HG02610 (cell line): Measurements from ENCODE around the gene SIM2.

Experiments
- ATAC-seq: cut with Tn5 transposase; IDR thresholded peaks from one replicate; pipeline ENCODE4 v1.9.1; 2021; ENCODE audit warnings: mild to moderate bottlenecking, moderate library complexity; ENCODE audit not compliant: unreplicated experiment

The SIM2 gene

DNA sequence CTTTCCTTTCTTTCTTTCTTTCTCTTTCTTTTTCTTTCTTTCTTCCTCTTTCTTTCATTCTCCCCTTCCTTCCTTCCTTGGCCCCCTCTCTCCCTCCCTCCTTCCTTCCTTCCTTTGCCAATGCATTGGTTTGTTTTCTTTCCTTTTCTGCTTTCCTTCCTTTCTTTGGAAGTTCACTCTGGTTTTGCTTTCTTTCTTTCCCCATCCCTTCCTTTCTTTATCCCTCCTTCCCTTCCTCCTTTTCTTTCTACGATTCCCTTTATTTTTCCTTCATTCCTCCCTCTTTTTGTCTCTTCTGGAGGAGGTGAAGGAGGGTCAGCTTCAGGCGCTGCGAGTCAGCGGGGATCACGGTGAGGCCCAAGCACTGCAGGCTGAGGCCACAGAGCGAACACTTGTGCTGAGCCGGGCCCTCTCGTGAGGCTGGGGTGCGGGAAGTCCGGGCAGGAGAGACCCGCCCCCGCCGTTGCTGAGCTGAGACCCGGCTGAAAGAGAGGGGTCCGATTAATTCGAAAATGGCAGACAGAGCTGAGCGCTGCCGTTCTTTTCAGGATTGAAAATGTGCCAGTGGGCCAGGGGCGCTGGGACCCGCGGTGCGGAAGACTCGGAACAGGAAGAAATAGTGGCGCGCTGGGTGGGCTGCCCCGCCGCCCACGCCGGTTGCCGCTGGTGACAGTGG, 1.5 kb downstream of the SIM2 start:
- no peak for ATAC-seq

DNA sequence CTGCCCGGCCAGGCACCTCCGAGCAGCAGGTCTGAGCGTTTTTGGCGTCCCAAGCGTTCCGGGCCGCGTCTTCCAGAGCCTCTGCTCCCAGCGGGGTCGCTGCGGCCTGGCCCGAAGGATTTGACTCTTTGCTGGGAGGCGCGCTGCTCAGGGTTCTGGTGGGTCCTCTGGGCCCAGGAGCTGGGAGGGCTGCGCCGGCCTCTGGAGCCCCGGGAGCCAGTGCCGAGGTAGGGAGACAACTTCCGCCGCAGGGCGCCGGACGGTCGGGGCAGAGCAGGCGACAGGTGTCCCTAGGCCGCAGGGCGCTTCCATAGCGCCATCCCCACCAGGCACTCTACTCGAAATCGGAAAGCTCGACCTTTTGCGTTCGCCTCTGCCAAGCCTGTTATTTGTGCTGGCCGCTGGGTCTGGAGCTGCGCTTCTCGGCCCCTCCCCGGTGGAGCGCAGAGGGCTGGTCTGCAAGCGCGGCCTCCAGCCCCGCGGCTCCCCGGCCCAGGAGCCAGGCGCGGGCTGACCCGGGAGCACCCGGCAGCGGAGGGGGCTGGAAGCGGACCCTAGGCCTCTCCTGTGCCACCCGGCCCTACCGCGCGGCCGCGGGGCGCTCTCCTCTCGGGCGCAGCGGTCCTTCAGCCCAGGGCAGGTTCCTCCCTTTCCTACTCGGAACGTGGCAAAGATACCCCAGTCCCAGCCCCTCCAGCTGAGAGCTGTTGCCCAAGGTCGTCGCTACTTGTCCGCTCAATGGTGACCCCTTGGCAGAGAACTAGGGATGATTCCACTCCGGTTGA, 2.2 kb downstream of the SIM2 start:
- ATAC-seq, result no peak

DNA sequence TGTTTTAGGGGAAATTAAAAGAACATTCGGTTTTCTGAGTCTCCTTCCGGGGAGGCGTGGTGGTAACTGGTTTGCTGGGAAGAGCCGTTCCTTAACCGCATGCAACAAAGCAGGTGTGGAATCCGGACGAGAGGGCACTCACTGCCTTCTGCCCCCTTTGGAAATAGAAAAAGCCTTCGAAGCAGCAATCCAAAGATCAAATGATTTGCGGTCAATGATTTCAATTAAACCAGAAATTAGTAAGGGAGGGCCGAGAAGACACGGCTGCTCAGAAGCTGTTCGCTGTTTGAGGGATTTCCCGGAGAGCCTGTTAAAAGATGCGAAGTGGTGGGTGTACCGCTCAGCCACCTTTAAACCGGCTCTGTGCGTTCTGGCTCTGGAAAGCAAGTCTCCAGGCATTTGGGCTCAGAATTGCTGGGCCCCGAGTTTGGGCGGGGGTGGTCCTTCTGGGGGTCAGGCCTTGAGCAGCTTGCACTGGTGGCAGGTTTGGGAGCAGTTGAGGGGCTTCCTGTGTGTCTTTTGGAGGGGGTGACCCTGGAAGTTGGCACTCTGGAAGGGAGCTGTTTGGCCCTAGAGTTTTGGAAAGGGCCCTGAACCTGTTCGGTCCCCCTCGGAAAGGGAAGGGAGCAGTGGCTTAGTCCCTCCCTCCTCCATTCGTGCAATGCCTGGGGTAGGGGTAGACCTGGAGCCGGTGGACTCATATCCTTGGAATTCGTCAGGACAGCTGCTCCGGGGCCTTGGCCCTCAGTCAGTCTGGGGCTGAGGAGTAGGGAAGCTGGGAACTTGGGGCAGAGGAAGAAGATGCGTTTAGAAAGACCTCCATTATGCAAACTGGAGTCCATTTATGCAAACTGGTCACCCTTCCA, 3.1 kb downstream of the SIM2 start:
- no peak for ATAC-seq

DNA sequence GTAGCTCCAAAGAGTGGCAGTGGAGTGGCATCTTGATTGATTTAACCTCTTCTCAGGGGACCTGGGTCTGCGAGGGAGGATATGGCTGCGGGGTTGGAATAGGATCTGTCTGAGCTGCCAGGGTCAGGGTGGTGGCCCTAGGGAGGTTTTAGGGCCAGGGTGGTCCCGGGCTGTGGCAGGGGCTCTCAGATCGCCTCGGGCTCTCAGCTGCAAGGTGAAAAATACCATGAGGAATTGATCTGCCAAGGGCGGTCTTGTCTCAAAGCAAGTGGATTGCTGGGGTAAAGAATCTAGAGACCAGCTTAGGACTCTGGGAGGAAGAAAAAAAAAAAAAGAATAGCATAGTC, 3.7 kb downstream of the SIM2 start:
- no peak for ATAC-seq

DNA sequence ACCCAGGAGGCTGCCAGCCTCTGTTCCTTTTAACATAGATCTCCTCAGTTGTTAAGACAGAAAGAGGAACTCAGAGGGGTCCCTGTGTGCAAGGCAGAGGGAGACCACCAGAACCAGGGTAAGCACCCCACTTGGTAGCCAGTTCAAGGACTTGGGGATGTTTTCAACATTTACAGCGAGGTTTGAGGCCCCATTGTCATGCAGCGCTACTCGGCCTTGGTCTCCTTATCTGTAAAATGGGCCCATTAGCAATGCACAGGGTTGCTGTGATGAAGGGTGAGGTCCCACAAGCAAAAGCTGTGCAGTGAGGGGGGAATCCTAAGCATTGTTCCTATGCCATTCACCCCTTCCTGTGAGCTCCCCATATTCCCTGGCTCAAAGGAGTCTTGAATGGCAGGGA, 4.2 kb downstream of the SIM2 start:
- ATAC-seq, result no peak

DNA sequence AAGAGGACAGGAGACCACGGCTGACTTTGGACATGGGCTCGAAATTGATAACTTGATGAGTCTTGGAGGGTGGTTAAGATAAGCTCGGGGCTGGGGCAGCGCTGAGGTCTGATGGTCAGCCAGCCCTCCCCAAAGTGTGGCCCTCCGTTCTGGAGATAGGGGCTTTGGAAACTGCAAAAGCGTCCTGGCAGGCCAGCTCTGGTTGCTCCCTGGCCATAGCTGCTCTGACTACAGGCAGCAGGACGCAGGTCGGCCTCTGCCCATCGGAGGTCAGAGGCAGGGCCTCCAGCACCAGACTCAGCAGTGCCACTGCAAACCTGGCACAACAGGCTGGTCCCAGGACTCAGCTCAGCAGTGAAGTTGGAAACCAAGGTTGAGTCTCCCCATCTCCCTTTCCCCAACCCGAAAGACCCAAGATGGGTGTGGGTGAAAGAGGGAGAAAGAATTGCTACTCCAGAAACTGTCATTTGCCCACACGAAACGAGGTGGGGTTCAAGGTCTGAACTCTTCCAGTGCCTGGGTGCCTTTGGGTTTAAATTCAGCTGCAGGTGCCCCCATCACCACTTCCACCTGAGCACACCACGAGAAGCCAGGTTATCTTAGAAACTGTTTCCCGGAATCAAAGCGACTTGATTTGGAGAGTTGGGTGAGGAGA, 4.8 kb downstream of the SIM2 start:
- ATAC-seq, result no peak

DNA sequence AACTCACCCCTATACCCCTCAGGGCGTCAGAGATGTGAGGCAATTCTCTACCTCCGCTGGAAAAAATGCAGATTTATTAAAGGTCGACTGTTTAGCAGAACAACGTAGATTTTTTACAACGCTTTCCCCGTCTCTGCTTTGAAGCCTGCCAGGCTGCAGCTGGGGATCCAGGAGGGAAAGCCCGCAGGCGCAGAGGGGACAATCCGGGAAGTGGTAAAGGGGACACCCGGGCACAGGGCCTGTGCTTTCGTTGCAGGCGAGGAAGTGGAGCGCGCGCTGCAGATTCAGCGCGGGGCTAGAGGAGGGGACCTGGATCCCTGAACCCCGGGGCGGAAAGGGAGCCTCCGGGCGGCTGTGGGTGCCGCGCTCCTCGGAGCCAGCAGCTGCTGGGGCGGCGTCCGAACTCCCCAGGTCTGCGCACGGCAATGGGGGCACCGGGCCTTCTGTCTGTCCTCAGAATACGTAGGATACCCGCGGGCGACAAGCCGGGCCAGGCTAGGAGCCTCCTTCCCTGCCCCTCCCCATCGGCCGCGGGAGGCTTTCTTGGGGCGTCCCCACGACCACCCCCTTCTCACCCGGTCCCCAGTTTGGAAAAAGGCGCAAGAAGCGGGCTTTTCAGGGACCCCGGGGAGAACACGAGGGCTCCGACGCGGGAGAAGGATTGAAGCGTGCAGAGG, 5.5 kb downstream of the SIM2 start:
- ATAC-seq, result no peak

DNA sequence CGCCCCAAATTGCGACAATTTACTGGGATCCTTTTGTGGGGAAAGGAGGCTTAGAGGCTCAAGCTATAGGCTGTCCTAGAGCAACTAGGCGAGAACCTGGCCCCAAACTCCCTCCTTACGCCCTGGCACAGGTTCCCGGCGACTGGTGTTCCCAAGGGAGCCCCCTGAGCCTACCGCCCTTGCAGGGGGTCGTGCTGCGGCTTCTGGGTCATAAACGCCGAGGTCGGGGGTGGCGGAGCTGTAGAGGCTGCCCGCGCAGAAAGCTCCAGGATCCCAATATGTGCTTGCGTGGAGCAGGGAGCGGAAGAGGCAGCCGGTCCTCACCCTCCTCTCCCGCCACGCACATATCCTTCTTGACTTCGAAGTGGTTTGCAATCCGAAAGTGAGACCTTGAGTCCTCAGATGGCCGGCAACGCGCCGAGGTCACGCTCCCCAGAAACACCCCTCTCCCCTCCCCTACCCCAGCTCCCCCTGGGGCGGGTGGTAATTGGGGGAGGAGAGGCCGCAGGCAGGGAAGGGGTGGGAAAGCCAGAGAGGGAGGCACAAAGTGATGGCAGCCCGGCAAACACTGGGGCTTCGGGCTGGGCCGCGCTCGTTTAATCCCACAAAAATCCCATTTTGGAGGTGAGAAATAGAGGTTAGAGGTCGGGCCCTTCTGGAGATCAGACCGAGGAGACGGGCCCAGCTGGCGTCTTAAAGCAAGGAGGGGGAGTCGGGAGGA, 6.2 kb downstream of the SIM2 start:
- ATAC-seq, result no peak

DNA sequence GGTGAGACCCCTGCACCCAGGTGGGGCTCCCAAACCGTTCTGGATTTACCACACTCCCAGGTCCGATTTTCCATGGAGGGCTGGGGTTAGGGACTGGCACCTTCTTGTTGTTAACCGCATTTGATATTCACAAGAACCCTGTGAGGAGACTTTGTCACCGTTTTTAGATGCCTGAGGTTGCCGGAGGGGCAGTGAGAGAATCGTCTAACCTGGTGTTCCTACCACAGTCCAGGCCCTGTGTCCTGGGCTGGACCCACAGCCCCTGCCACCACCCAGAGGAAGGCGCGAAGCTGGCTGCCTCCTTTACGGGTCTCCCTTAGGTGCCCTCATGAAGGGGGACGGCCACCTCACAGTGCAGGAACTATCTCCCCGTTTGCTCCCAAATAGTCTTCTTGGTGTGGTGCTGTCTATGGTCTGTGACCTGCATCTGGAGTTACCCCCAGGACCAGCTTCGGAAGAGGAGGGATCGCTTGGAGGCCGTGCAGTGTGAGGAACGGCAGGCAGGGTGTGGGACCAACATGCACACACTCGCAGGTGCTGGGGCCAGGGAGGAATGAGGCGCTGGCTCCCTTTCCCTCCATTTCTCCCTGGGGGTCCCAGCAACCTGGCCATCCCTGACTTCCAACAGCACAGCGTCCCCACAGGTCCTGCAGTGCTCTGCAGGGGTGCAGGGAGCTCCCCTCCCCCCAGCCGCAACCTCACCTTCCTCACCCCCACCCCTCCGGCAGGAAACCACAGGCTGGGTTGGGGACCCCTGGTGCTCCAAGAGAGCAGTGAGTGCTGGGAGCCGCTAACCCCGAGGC, 7.0 kb downstream of the SIM2 start:
- ATAC-seq, result no peak

DNA sequence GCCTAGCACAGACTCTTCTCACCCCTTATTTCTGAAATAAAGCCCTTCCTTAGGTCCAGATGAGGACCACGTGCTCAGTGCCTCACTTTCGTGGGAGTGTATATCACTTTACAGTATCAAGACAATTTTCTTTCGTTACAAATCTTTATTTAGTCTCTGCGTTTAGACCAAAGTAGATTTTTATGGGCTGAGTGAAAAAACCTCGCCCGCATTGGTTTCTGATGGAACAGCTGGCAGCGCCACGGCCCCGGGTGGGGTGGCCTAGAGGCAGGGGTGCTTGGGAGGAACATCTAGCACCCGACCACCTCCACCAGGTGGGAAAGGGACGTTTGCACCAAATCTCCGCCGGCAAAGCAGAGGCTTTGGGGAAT, 7.6 kb downstream of the SIM2 start:
- ATAC-seq, result no peak

DNA sequence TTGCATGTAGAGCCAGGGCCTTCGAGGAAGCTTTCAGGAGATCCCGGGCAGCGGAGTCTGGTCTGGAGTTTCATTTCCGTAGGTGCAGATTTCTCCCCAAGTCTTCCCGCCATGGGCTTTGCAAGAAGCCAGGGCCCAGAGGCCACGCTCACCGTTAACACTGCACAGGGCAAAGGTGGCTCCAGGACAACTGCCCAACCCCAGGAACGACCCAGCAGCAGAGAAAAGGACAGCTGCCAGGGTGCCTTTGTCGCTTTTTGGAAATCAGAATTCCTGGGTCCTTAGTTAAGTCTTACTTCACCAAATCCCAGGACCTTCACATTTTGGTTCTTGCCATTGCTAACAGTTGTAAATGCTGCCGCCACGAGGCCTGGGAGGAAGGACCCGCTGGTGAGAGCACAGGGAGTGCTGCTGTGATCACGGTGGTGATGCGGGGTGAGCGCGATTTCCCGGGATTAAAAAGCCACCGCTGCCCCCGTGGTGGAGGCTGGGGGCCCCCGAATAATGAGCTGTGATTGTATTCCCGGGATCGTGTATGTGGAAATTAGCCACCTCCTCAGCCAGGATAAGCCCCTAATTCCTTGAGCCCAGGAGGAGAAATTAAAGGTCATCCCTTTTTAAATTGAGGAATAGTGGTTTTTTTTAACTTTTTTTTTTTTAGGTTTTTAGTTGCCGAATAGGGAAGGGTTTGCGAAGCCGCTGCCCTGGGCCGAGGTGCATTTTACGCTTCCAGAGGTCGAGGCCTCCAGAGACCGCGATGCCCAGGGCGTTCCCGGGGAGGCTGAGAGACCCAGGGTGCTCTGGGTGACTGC, 8.2 kb downstream of the SIM2 start:
- no peak for ATAC-seq

DNA sequence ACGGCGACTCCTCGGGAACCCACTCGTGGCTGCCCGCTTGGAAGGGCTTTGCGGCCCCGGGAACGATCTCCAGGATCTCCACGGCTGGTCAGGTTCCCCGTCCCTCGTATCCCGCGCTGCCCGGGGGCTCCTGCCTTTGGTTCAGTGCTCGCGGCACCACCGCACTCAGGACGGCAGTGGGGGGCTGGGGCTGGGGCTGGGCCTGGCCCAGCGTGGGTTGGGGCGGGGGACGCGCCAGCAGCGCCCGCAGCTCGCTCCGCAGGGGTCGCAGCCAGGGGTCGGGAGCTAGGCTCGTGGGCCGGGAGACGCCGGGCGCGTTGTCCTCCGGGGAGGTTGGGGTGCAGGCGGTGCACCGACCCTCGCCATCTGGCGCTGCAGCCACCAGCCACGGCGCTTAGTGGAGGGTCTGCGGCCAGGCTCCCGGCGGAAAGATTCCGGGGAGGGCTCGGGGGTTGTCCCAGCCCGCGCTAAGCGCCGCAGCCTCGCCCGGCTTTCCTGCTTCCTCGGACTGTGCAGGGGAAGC, 8.9 kb downstream of the SIM2 start:
- no peak for ATAC-seq

DNA sequence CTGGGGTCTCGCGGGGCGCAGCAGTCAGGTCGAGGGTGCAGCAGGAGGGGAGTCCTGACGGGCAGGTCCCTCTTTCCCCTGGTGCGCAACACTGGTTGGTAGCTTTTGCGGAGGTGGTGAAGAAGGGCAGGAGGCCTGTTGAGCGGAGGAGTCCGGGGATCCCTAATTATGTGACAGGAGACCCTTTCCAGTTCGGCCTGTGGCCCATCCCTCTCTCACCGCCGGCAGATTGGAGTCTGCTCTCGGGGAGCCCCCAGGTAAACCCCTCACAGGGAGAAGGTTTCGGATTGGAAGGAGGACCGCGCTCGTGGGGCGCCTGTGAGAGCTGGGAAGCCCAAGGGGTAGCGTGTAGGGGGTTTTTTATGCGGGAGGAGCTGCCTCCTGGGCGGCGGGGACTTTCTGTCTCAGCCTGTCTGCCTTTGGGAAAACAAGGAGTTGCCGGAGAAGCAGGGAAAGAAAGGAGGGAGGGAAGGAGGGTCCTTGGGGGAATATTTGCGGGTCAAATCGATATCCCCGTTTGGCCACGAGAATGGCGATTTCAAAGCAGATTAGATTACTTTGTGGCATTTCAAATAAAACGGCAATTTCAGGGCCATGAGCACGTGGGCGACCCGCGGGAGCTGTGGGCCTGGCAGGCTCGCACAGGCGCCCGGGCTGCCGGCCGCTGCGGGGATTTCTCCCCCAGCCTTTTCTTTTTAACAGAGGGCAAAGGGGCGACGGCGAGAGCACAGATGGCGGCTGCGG, 9.5 kb downstream of the SIM2 start:
- no peak for ATAC-seq

DNA sequence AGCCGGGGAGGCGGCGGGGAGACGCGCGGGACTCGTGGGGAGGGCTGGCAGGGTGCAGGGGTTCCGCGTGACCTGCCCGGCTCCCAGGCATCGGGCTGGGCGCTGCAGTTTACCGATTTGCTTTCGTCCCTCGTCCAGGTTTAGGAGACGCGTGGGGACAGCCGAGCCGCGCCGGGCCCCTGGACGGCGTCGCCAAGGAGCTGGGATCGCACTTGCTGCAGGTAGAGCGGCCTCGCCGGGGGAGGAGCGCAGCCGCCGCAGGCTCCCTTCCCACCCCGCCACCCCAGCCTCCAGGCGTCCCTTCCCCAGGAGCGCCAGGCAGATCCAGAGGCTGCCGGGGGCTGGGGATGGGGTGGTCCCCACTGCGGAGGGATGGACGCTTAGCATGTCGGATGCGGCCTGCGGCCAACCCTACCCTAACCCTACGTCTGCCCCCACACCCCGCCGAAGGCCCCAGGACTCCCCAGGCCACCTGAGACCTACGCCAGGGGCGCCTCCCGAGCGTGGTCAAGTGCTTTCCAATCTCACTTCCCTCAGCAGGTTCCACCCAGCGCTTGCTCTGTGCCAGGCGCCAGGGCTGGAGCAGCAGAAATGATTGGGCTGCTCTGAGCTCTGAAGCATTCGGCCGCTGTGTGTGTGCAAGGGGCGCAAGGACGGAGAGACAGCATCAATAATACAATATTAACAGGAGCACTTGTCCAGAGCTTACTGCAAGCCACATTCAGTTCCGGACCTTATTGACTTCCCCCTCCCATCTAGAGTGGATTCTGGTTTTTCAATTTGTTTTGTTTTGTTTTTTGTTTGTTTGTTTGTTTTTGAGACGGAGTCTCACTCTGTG, 10.3 kb downstream of the SIM2 start:
- ATAC-seq, result no peak

DNA sequence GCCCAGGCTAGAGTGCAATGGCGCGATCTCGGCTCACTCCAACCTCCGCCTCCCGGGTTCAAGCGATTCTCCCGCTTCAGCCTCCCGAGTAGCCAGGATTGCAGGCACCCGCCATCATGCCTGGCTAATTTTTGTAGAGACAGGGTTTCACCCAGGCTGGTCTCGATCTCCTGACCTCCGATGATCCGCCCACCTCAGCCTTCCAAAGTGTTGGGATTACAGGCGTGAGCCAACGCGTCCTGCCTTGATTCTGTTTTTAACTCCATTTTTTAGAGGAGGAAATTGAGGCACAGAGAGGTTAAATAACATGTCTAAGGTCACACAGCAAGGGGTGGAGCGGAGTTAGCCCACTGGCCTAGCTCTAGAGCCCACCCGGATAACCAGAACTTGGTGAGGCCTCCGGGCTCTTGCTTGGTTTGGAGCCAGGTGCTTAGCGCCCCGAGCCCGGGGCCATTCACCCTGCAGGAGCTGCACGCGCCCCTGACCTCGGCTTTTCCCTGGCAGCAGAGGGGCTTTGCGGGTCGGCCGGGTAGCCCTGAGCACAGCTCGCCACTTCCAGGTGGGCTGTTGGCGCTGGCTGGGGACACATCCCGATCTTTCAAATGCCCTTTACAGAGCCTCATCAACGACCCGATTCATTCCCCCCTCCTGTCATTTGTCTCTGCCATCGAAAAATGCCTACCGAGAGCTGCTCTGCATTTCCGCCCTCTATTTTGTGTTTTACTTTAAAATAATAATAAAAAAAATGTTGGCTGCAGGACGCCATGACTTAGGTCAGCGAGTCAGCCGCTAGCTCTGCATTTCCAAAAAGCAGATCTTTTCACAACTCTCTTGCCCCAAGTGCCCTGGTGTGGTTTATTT, 11.2 kb downstream of the SIM2 start:
- no peak for ATAC-seq

DNA sequence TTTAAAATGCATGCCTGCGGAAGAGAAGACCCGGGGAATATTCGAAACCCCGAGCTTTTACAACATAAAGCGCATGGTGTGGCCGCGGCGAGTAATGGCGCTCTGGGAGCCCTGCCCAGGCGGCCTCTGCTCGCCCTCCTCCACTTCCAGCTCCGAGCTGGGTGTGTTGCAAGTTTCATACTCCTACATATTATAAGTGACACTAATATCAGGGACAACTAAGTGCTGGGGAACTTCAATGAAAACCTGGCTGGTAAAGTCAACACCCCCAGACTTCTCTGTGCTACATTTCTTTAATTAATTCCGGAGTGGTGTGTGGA, 11.8 kb downstream of the SIM2 start:
- ATAC-seq, result no peak
